HCT116 (cell line): ENCODE data around the gene FBXL17. TPM values are rescaled to one million over a fixed set of nuclear protein-coding genes. Genes with fewer than 3 reads are reported as not detected.

ENCODE experiments used
- ATAC-seq: fragments of 200-7000 bp; cut with Tn5 transposase; 2 replicates; pipeline ENCODE4 v1.9.1; 2020; ENCODE audit warnings: mild to moderate bottlenecking, moderate library complexity
- BruUV-seq: library from RNA; stranded (reverse); fragments of 400-500 nt; replicated peaks from 2 replicates; lab custom pipeline; 2021; lab: Mats Ljungman, UMichigan
- CTCF ChIA-PET: fragments of 300-600 bp; sonication (Branson Sonifier 250); formaldehyde crosslinking; loops from one replicate; lab custom pipeline; 2021; ENCODE audit warnings: antibody characterized with exemption; lab: Charles Lee
- POLR2A ChIA-PET: fragments of 300-600, 350-600 bp; sonication (Branson Sonifier 250); formaldehyde crosslinking; loops from one replicate; lab custom pipeline; 2021; ENCODE audit warnings: antibody characterized with exemption; lab: Charles Lee
- RAD21 ChIA-PET, 2 experiments: fragments of 300-600 bp; sonication (Branson Sonifier 250); formaldehyde crosslinking; loops; one replicate each; lab custom pipeline; 2023; ENCODE audit warnings: low total read pairs in 2 of 2; ENCODE audit not compliant: uncharacterized antibody in 2 of 2, unreplicated experiment in 2 of 2, low non-redundant PET in 1 of 2; lab: Charles Lee
- DNase-seq: peaks from one replicate; pipeline ENCODE4 v3.0.0-alpha.2; 2010; ENCODE audit warnings: low read depth, low spot score
- H2AFZ ChIP-seq: fragments of 200-600 bp; shearing (Covaris generic), sonication (generic); 2 replicates; pipeline ENCODE4 v1.6.1; 2017; ENCODE audit warnings: low read depth, mixed run types, mixed read lengths, antibody characterized with exemption, low read length; ENCODE audit not compliant: poor library complexity, severe bottlenecking
- H3K27ac ChIP-seq: 2 replicates; pipeline ENCODE4 v1.5.1; 2012; ENCODE audit warnings: low read depth, low read length
- H3K27me3 ChIP-seq: fragments of 200-600 bp; sonication (generic); 2 replicates; pipeline ENCODE4 v1.6.1; 2016; ENCODE audit warnings: mixed run types, low read length, mixed read lengths; ENCODE audit not compliant: insufficient read depth
- H3K36me3 ChIP-seq, 2 experiments: fragments of 200-500 bp in 1 of 2; fragments of 200-600 bp in 1 of 2; sonication (Bioruptor generic) in 1 of 2; sonication (generic) in 1 of 2; 2 replicates each; pipeline versions ENCODE4 v1.5.1 to v1.6.1; 2014 to 2016; ENCODE audit warnings: low read length in 2 of 2, inconsistent platforms in 1 of 2, mixed read lengths in 1 of 2, mixed run types in 1 of 2; ENCODE audit not compliant: insufficient read depth in 2 of 2, control insufficient read depth in 1 of 2
- H3K4me1 ChIP-seq, 2 experiments: fragments of 200-600 bp in 1 of 2; sonication (generic) in 1 of 2; 2 replicates each; pipeline versions ENCODE4 v1.5.1 to v1.6.1; 2012 to 2017; ENCODE audit warnings: low read length in 2 of 2, inconsistent platforms in 1 of 2, mild to moderate bottlenecking in 1 of 2, mixed read lengths in 1 of 2, mixed run types in 1 of 2, moderate library complexity in 1 of 2; ENCODE audit not compliant: insufficient read depth in 2 of 2, control insufficient read depth in 1 of 2
- H3K4me2 ChIP-seq: fragments of 200-600 bp; sonication (generic); 2 replicates; pipeline ENCODE4 v1.6.1; 2017; ENCODE audit warnings: mixed run types, low read length, mixed read lengths
- H3K4me3 ChIP-seq, 2 experiments: fragments of 200-600 bp in 1 of 2; sonication (generic) in 1 of 2; replicated peaks in 1 of 2; 2 replicates each; pipeline ENCODE4 v1.5.1; 2011 to 2016; ENCODE audit warnings: low read length in 2 of 2, control low read depth in 1 of 2, low read depth in 1 of 2, mild to moderate bottlenecking in 1 of 2, mixed read lengths in 1 of 2, mixed run types in 1 of 2
- H3K79me2 ChIP-seq: fragments of 200-600 bp; sonication (generic); 2 replicates; pipeline ENCODE4 v1.6.1; 2017; ENCODE audit warnings: mild to moderate bottlenecking, mixed run types, low read length, moderate library complexity, mixed read lengths; ENCODE audit not compliant: insufficient read depth
- H3K9ac ChIP-seq: fragments of 200-600 bp; sonication (generic); 2 replicates; pipeline ENCODE4 v1.6.1; 2016; ENCODE audit warnings: low read length, mixed read lengths
- H3K9me2 ChIP-seq: fragments of 200-600 bp; sonication (generic), shearing (Covaris generic); 2 replicates; pipeline ENCODE4 v1.6.1; 2017; ENCODE audit warnings: mixed run types, mild to moderate bottlenecking, moderate library complexity; ENCODE audit not compliant: insufficient read depth
- H3K9me3 ChIP-seq, 2 experiments: fragments of 200-500 bp in 1 of 2; fragments of 200-600 bp in 1 of 2; sonication (Bioruptor generic) in 1 of 2; sonication (generic) in 1 of 2; 2 replicates each; pipeline ENCODE4 v1.6.1; 2014 to 2017; ENCODE audit warnings: low read length in 2 of 2, mixed read lengths in 2 of 2, inconsistent platforms in 1 of 2, low read depth in 1 of 2, mild to moderate bottlenecking in 1 of 2, mixed run types in 1 of 2, moderate library complexity in 1 of 2; ENCODE audit not compliant: control insufficient read depth in 1 of 2, insufficient read depth in 1 of 2
- H4K20me1 ChIP-seq: fragments of 200-600 bp; sonication (generic), shearing (Covaris generic); 2 replicates; pipeline ENCODE4 v1.6.1; 2017; ENCODE audit warnings: mixed run types, mild to moderate bottlenecking, moderate library complexity; ENCODE audit not compliant: insufficient read depth
- EGR1 ChIP-seq: IDR thresholded peaks from 2 replicates; pipeline ENCODE4 v1.6.1; 2012; ENCODE audit warnings: low read depth
- ELF1 ChIP-seq: IDR thresholded peaks from 2 replicates; pipeline ENCODE4 v1.6.1; 2012; ENCODE audit warnings: low read depth, borderline replicate concordance
- EZH2 ChIP-seq: fragments of 200-600 bp; sonication (generic); IDR thresholded peaks from 2 replicates; pipeline ENCODE4 v1.6.1; 2017; ENCODE audit warnings: antibody characterized with exemption, mixed run types
- EZH2phosphoT487 ChIP-seq: fragments of 200-600 bp; IDR thresholded peaks from 2 replicates; pipeline ENCODE4 v1.6.1; 2018; ENCODE audit warnings: antibody characterized with exemption, borderline replicate concordance
- FOSL1 ChIP-seq: IDR thresholded peaks from 2 replicates; pipeline ENCODE4 v1.6.1; 2012; ENCODE audit warnings: low read depth
- JUND ChIP-seq: IDR thresholded peaks from 2 replicates; pipeline ENCODE4 v1.6.1; 2012
- SP1 ChIP-seq: IDR thresholded peaks from 2 replicates; pipeline ENCODE4 v1.6.1; 2012; ENCODE audit warnings: low read depth
- SRF ChIP-seq: IDR thresholded peaks from 2 replicates; pipeline ENCODE4 v1.6.1; 2012; ENCODE audit warnings: low read depth
- intact Hi-C: fragments of 100-400 bp; cut with micrococcal nuclease; formaldehyde crosslinking; loops from 2 replicates; pipeline ENCODE4 v1.10.0; 2022
- total RNA-seq: library from RNA; stranded (reverse); gene quantifications from one replicate; pipeline ENCODE4 v1.2.1, GENCODE V29; 2021; ENCODE audit not compliant: unreplicated experiment
- TF ChIP-seq, protein P1 (sequence below), 3 experiments: fragments of 200-600 bp in 1 of 3; sonication (generic) in 1 of 3; IDR thresholded peaks in 2 of 3; conservative IDR thresholded peaks in 1 of 3; 2 replicates each; pipeline ENCODE4 v1.5.1; 2012 to 2017; ENCODE audit warnings: low read depth in 2 of 3, low read length in 2 of 3, antibody characterized with exemption in 1 of 3, borderline replicate concordance in 1 of 3, control low read depth in 1 of 3, mild to moderate bottlenecking in 1 of 3, mixed read lengths in 1 of 3, mixed run types in 1 of 3, moderate library complexity in 1 of 3; ENCODE audit not compliant: insufficient read depth in 1 of 3

FBXL17 gene
- total RNA-seq, 1 experiment from 2014 or later, result 9.4 TPM

DNA sequence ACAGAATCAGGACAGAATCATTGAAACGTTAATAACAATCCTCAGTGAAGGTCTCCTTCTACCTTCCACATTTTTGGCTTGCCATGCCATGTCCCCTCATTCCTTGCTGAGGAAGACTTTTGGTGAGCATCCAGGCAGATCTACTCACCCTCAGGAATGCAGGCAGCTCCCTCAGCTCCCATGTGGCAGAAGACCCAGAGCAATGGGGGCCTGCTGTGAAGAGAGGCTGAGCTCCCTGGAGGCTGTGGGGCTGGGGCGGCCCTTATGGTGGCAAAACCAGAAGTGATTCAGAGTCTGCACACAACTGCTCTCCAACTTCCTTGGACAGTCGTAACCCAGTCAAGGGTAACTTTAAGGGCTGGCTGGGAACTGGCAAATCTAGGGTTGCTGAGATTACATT lies 463.9 kb downstream of the FBXL17 start:
- intact Hi-C loops, result no loop called here
- ChIA-PET RAD21 (no interaction called here), CTCF (no interaction called here), POLR2A (no interaction called here)
- no peaks in the 10 kb centered on the region for H3K79me2 ChIP-seq
- no TSS peak for BruUV-seq
- no peak overlapping the region for H3K4me2 ChIP-seq
- H3K36me3 ChIP-seq, result no peaks in the 10 kb centered on the region
- no peak overlapping the region for H3K4me3 ChIP-seq
- H3K27ac ChIP-seq, result no peak overlapping the region
- H4K20me1 ChIP-seq, result no peaks in the 10 kb centered on the region
- H3K9me2 ChIP-seq, result no peaks in the 10 kb centered on the region
- no peak overlapping the region for H3K9ac ChIP-seq
- ATAC-seq (no peak), DNase-seq (no peak)
- H3K4me1 ChIP-seq, result no peaks in the 10 kb centered on the region
- no peak overlapping the region for H2AFZ ChIP-seq
- no peak for TF ChIP-seq EZH2phosphoT487
- TF ChIP-seq JUND, result no peak
- TF ChIP-seq ELF1, result no peak
- TF ChIP-seq, all 23 proteins: peak for 0
- Histone ChIP-seq H3K27me3 (no peaks in the 10 kb centered on the region), H3K9me3 (no peaks in the 10 kb centered on the region)

DNA sequence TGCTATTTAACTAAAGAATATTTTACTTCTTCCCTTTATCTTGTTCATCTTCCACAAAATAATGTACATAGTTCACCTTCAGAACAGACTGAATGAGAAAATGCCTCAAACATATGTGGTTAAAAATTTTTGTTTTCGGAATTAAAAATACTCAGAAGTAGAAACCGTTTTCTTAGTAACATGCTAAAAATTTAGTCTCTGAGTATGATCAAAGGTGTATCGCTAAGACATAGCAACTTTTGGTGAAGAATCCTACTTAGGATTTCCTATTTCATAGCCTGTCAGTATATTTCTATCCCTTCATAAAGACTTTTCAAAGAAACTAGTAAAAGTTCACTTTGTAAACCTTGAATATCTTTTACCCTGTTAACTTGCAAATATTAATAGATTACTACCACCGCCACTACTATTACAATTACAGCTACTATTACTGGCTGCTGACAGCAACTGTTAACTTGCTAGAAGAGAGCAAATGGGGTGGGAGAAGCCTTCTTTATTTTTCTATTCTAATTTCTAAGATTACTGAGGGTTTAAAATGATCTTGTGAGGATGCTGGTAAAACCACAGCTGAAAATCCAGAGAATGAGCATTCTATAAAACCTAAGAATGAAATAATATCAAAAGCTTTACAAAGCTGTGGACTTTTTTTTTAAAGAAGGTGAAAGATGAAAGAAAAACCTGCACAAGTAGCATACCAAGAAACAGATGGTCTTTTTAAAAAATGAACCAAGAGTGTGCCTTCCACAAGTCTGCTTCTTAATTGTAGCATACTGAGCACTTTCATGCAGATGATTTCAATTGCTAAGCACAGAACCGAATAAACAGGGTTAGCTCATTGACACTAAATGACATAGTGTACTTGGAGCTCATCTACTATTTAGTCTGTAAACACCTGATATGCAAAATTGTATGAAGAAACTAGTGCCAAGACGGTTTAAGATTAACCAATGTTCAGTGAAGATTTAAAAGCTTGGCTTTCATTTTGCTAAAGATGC lies 464.9 kb downstream of the FBXL17 start:
- DNase-seq (no peak), ATAC-seq (no peak)
- Histone ChIP-seq H3K9me2 (no peaks in the 10 kb centered on the region), H4K20me1 (no peaks in the 10 kb centered on the region), H3K27ac (no peak overlapping the region), H3K4me1 (no peaks in the 10 kb centered on the region), H3K9ac (no peak overlapping the region), H2AFZ (no peak overlapping the region), H3K4me3 (no peak overlapping the region), H3K27me3 (no peaks in the 10 kb centered on the region), H3K79me2 (no peaks in the 10 kb centered on the region), H3K9me3 (no peaks in the 10 kb centered on the region), H3K36me3 (no peaks in the 10 kb centered on the region), H3K4me2 (no peak overlapping the region)
- TF ChIP-seq EGR1 (no peak), SRF (no peak), FOSL1 (no peak), SP1 (no peak), EZH2 (no peak), JUND (no peak)
- TF ChIP-seq, protein P1, sequence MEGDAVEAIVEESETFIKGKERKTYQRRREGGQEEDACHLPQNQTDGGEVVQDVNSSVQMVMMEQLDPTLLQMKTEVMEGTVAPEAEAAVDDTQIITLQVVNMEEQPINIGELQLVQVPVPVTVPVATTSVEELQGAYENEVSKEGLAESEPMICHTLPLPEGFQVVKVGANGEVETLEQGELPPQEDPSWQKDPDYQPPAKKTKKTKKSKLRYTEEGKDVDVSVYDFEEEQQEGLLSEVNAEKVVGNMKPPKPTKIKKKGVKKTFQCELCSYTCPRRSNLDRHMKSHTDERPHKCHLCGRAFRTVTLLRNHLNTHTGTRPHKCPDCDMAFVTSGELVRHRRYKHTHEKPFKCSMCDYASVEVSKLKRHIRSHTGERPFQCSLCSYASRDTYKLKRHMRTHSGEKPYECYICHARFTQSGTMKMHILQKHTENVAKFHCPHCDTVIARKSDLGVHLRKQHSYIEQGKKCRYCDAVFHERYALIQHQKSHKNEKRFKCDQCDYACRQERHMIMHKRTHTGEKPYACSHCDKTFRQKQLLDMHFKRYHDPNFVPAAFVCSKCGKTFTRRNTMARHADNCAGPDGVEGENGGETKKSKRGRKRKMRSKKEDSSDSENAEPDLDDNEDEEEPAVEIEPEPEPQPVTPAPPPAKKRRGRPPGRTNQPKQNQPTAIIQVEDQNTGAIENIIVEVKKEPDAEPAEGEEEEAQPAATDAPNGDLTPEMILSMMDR (IDR thresholded peaks at IDR 0.05 in 2 of 3, conservative IDR thresholded peaks at IDR 0.05 in 1 of 3; ENCODE audit: borderline replicate concordance in 1 of 3, insufficient read depth in 1 of 3, low read depth in 2 of 3, low read length in 2 of 3), result no peak
- BruUV-seq, result no TSS peak
- POLR2A ChIA-PET, result no interaction called here
- RAD21 ChIA-PET, result no interaction called here
- intact Hi-C loops, result no loop called here
- CTCF ChIA-PET, result no interaction called here
